SK-N-SH treated with all-trans-retinoic acid at 6 μM for 48 hours (cell line): Measurements from ENCODE around the gene KLHL3.

Experiments
- ATAC-seq: fragments of 200-7000 bp; cut with Tn5 transposase; 3 replicates; pipeline ENCODE4 v1.9.1; 2020; ENCODE audit warnings: mild to moderate bottlenecking, moderate library complexity
- ARNTL ChIP-seq: fragments of 450-650 bp; formaldehyde crosslinking; IDR thresholded peaks from 2 replicates; pipeline ENCODE4 v1.5.0; 2020; ENCODE audit warnings: low read depth, mild to moderate bottlenecking, moderate library complexity, borderline replicate concordance
- BACH2 ChIP-seq: fragments of 250-450 bp; sonication (Bioruptor Pico); IDR thresholded peaks from 2 replicates; pipeline ENCODE4 v1.9.0; 2021; ENCODE audit warnings: mild to moderate bottlenecking, borderline replicate concordance
- CSDC2 ChIP-seq: fragments of 250-450 bp; sonication (Bioruptor Pico); IDR thresholded peaks from 2 replicates; pipeline ENCODE4 v1.5.0; 2020; ENCODE audit warnings: mild to moderate bottlenecking, moderate library complexity
- GLIS3 ChIP-seq: fragments of 250-450 bp; sonication (Bioruptor Pico); IDR thresholded peaks from 2 replicates; pipeline ENCODE4 v1.5.0; 2020; ENCODE audit warnings: mild to moderate bottlenecking, moderate library complexity
- ISL1 ChIP-seq: fragments of 250-450 bp; sonication (Bioruptor Pico); IDR thresholded peaks from 2 replicates; pipeline ENCODE4 v2.1.2; 2022; ENCODE audit warnings: mild to moderate bottlenecking, moderate library complexity
- OSR1 ChIP-seq: fragments of 250-450 bp; sonication (Bioruptor Pico); IDR thresholded peaks from 2 replicates; pipeline ENCODE4 v1.8.0; 2022; ENCODE audit warnings: moderate library complexity, mild to moderate bottlenecking, inconsistent platforms
- PPARA ChIP-seq: fragments of 250-450 bp; sonication (Bioruptor Pico); IDR thresholded peaks from 2 replicates; pipeline ENCODE4 v1.5.0; 2020; ENCODE audit warnings: mild to moderate bottlenecking, borderline replicate concordance
- RARB ChIP-seq: fragments of 250-450 bp; sonication (Bioruptor Pico); IDR thresholded peaks from 2 replicates; pipeline ENCODE4 v1.8.0; 2021; ENCODE audit warnings: mild to moderate bottlenecking, moderate library complexity
- SNAI2 ChIP-seq: fragments of 250-450 bp; sonication (Bioruptor Pico); IDR thresholded peaks from 2 replicates; pipeline ENCODE4 v1.5.0; 2020; ENCODE audit warnings: mild to moderate bottlenecking, moderate library complexity
- TSHZ2 ChIP-seq: fragments of 250-450 bp; sonication (Bioruptor Pico); IDR thresholded peaks from 2 replicates; pipeline ENCODE4 v1.5.0; 2020; ENCODE audit warnings: mild to moderate bottlenecking, moderate library complexity
- ZC3H10 ChIP-seq: fragments of 250-450 bp; sonication (Bioruptor Pico); IDR thresholded peaks from 2 replicates; pipeline ENCODE4 v1.5.1; 2021; ENCODE audit warnings: mild to moderate bottlenecking, moderate library complexity
- ZFP3 ChIP-seq: fragments of 250-450 bp; sonication (Bioruptor Pico); IDR thresholded peaks from 2 replicates; pipeline ENCODE4 v1.5.0; 2020; ENCODE audit warnings: mild to moderate bottlenecking, moderate library complexity
- ZFP30 ChIP-seq: fragments of 450-650 bp; formaldehyde crosslinking; IDR thresholded peaks from 2 replicates; pipeline ENCODE4 v1.5.0; 2022; ENCODE audit warnings: mild to moderate bottlenecking, moderate library complexity
- ZNF565 ChIP-seq: fragments of 450-650 bp; formaldehyde crosslinking; conservative IDR thresholded peaks from 2 replicates; pipeline ENCODE4 v1.5.0; 2020; ENCODE audit warnings: low read depth, mild to moderate bottlenecking, moderate library complexity
- ZNF70 ChIP-seq: fragments of 450-650 bp; formaldehyde crosslinking; IDR thresholded peaks from 2 replicates; pipeline ENCODE4 v1.5.0; 2020; ENCODE audit warnings: mild to moderate bottlenecking, moderate library complexity
- ZNF8 ChIP-seq: fragments of 450-650 bp; formaldehyde crosslinking; IDR thresholded peaks from 2 replicates; pipeline ENCODE4 v1.5.0; 2020; ENCODE audit warnings: mild to moderate bottlenecking, moderate library complexity
- TF ChIP-seq, protein P1 (sequence below): fragments of 250-450 bp; sonication (Bioruptor Pico); IDR thresholded peaks from 2 replicates; pipeline ENCODE4 v1.8.0; 2021; ENCODE audit warnings: low read depth, mild to moderate bottlenecking, moderate library complexity, borderline replicate concordance
- TF ChIP-seq, protein P2 (sequence below): fragments of 250-450 bp; sonication (Bioruptor Pico); IDR thresholded peaks from 2 replicates; pipeline ENCODE4 v1.5.1; 2020; ENCODE audit warnings: low read depth, mild to moderate bottlenecking, moderate library complexity
- TF ChIP-seq, protein P3 (sequence below): fragments of 250-450 bp; sonication (Bioruptor Pico); IDR thresholded peaks from 2 replicates; pipeline ENCODE4 v1.8.0; 2020; ENCODE audit warnings: mild to moderate bottlenecking, moderate library complexity, borderline replicate concordance

Gene KLHL3

DNA sequence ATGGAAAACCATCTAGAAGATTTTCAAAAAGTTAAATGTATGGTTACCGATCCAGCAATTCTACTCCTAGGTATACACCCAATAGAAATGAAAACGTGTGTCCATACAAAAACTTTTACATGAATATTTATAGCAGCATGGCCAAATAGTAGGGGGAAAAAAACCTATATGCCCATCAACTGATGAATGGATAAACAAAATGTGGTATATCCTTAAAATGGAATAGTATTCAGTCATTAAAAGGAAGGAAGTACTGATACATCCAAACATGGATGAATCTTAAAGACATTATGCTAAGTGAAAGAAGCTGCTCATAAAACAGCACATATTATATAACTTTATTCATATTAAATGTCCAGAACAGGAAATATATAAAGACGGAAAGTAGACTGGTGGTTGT lies 143.6 kb downstream of the KLHL3 start:
- TF ChIP-seq ZNF8 (CRISPR knock-in tag) (peak; percentile 93), SNAI2 (CRISPR knock-in tag) (no peak)
- ATAC-seq: no peak

- ATAC-seq: no peak
- TF ChIP-seq ISL1 (CRISPR knock-in tag) (no peak), GLIS3 (CRISPR knock-in tag) (no peak), RARB (CRISPR knock-in tag) (no peak), ZFP3 (CRISPR knock-in tag) (no peak), ZNF8 (CRISPR knock-in tag) (no peak), SNAI2 (CRISPR knock-in tag) (no peak), ARNTL (CRISPR knock-in tag) (no peak)
- TF ChIP-seq, protein P1, sequence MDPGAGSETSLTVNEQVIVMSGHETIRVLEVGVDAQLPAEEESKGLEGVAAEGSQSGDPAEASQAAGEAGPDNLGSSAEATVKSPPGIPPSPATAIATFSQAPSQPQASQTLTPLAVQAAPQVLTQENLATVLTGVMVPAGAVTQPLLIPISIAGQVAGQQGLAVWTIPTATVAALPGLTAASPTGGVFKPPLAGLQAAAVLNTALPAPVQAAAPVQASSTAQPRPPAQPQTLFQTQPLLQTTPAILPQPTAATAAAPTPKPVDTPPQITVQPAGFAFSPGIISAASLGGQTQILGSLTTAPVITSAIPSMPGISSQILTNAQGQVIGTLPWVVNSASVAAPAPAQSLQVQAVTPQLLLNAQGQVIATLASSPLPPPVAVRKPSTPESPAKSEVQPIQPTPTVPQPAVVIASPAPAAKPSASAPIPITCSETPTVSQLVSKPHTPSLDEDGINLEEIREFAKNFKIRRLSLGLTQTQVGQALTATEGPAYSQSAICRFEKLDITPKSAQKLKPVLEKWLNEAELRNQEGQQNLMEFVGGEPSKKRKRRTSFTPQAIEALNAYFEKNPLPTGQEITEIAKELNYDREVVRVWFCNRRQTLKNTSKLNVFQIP (CRISPR knock-in tag): no peak
Measured at GRCh38 chr5:137589185-137589584, 146.7 kb downstream of the KLHL3 start.

DNA sequence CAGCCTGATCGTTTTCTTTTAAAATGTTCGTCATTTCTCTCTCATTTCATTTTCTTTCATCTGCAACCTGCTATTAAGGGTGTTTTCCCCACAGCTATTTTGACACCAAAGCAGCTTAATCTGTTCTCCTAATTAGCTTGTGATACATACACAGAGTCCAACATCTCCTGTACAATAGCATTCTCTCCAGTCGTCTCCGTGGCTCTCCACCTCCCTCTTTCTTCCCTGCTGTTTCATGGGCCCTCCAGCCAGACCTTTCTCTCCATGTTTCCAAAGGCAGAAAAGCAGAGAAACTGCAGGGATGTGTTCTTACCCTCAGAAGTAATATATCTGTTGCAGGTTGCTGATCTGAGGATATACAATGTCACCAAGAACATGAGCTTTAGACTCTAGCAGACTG lies 148.0 kb downstream of the KLHL3 start:
- TF ChIP-seq ZNF8 (CRISPR knock-in tag) (no peak), TSHZ2 (CRISPR knock-in tag) (no peak), PPARA (no peak), ZFP30 (CRISPR knock-in tag) (no peak), ZC3H10 (no peak), ZNF565 (no peak), OSR1 (CRISPR knock-in tag) (no peak), ZNF70 (CRISPR knock-in tag) (no peak), RARB (CRISPR knock-in tag) (no peak), BACH2 (no peak)
- TF ChIP-seq, protein P2, sequence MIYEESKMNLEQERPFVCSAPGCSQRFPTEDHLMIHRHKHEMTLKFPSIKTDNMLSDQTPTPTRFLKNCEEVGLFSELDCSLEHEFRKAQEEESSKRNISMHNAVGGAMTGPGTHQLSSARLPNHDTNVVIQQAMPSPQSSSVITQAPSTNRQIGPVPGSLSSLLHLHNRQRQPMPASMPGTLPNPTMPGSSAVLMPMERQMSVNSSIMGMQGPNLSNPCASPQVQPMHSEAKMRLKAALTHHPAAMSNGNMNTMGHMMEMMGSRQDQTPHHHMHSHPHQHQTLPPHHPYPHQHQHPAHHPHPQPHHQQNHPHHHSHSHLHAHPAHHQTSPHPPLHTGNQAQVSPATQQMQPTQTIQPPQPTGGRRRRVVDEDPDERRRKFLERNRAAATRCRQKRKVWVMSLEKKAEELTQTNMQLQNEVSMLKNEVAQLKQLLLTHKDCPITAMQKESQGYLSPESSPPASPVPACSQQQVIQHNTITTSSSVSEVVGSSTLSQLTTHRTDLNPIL (CRISPR knock-in tag): no peak
- TF ChIP-seq, protein P3, sequence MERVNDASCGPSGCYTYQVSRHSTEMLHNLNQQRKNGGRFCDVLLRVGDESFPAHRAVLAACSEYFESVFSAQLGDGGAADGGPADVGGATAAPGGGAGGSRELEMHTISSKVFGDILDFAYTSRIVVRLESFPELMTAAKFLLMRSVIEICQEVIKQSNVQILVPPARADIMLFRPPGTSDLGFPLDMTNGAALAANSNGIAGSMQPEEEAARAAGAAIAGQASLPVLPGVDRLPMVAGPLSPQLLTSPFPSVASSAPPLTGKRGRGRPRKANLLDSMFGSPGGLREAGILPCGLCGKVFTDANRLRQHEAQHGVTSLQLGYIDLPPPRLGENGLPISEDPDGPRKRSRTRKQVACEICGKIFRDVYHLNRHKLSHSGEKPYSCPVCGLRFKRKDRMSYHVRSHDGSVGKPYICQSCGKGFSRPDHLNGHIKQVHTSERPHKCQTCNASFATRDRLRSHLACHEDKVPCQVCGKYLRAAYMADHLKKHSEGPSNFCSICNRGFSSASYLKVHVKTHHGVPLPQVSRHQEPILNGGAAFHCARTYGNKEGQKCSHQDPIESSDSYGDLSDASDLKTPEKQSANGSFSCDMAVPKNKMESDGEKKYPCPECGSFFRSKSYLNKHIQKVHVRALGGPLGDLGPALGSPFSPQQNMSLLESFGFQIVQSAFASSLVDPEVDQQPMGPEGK (CRISPR knock-in tag): no peak
- TF ChIP-seq, protein P1 (CRISPR knock-in tag): no peak
- ATAC-seq: no peak

DNA sequence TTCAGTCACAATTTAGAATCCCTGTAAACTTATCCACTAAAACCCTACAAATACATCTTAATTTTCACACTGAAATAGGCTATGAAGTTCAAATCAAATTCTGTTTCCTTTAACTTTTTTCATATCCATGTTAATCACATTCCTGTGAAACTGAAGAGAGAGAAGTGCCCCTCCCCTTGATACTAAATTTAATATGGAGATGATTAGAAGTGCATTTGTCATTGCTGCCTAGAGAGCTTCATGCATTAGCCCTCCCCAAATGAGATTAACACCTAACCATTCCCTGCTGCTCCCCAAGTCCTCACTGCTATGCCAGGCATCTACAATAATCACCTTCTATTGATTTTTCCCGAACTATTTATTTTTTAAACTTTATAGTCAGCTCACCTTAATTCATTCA lies 151.6 kb downstream of the KLHL3 start:
- ATAC-seq: no peak
- TF ChIP-seq ZNF565 (no peak), ISL1 (CRISPR knock-in tag) (no peak), ZC3H10 (no peak), OSR1 (CRISPR knock-in tag) (no peak), ZFP3 (CRISPR knock-in tag) (no peak), ZFP30 (CRISPR knock-in tag) (no peak), CSDC2 (CRISPR knock-in tag) (no peak)
- TF ChIP-seq, protein P3 (CRISPR knock-in tag): no peak
- TF ChIP-seq, protein P2 (CRISPR knock-in tag): no peak
- TF ChIP-seq, protein P1 (CRISPR knock-in tag): no peak
